HCT116 (cell line): Measurements from ENCODE around the gene TDRD7.

Experiments
- CBX3 ChIP-seq: IDR thresholded peaks from 2 replicates; pipeline ENCODE4 v1.6.1; 2012; ENCODE audit warnings: low read depth
- CEBPB ChIP-seq: IDR thresholded peaks from 2 replicates; pipeline ENCODE4 v1.6.1; 2012; ENCODE audit warnings: low read depth
- EGR1 ChIP-seq: IDR thresholded peaks from 2 replicates; pipeline ENCODE4 v1.6.1; 2012; ENCODE audit warnings: low read depth
- TCF7L2 ChIP-seq: IDR thresholded peaks from 2 replicates; pipeline ENCODE4 v1.7.0; 2011; ENCODE audit warnings: borderline replicate concordance, inconsistent platforms; ENCODE audit not compliant: insufficient read depth, insufficient read length; ENCODE audit errors: extremely low read depth
- YY1 ChIP-seq: IDR thresholded peaks from 2 replicates; pipeline ENCODE4 v1.6.1; 2011; ENCODE audit warnings: low read length, low read depth, moderate library complexity, mild to moderate bottlenecking; ENCODE audit not compliant: insufficient replicate concordance; ENCODE audit errors: extremely low read depth
- TF ChIP-seq, protein P1 (sequence below), 3 experiments: fragments of 200-600 bp in 1 of 3; sonication (generic) in 1 of 3; IDR thresholded peaks in 2 of 3; conservative IDR thresholded peaks in 1 of 3; 2 replicates each; pipeline ENCODE4 v1.5.1; 2012 to 2017; ENCODE audit warnings: low read depth in 2 of 3, low read length in 2 of 3, antibody characterized with exemption in 1 of 3, borderline replicate concordance in 1 of 3, control low read depth in 1 of 3, mild to moderate bottlenecking in 1 of 3, mixed read lengths in 1 of 3, mixed run types in 1 of 3, moderate library complexity in 1 of 3; ENCODE audit not compliant: insufficient read depth in 1 of 3
- TF ChIP-seq, protein P2 (sequence below): IDR thresholded peaks from 2 replicates; pipeline ENCODE4 v1.6.1; 2011; ENCODE audit warnings: mild to moderate bottlenecking, low read length, moderate library complexity; ENCODE audit not compliant: insufficient replicate concordance; ENCODE audit errors: extremely low read depth

DNA sequence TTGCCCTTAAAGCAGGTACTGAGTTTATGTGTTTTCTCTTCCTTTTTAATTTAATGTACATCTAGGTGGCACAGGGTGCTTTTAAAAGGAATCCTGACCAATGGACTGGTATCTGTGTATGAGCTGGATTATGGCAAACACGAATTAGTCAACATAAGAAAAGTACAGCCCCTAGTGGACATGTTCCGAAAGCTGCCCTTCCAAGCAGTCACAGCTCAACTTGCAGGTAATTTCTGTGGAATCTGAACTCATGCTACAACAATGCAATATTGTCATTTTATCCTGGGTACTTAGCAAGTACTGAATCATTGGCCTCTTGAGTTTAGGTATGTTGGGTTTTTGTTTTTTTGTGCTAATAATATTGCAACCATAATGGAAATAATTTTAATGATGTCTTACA, 75.2 kb downstream of the TDRD7 start:
- TF ChIP-seq, protein P1, sequence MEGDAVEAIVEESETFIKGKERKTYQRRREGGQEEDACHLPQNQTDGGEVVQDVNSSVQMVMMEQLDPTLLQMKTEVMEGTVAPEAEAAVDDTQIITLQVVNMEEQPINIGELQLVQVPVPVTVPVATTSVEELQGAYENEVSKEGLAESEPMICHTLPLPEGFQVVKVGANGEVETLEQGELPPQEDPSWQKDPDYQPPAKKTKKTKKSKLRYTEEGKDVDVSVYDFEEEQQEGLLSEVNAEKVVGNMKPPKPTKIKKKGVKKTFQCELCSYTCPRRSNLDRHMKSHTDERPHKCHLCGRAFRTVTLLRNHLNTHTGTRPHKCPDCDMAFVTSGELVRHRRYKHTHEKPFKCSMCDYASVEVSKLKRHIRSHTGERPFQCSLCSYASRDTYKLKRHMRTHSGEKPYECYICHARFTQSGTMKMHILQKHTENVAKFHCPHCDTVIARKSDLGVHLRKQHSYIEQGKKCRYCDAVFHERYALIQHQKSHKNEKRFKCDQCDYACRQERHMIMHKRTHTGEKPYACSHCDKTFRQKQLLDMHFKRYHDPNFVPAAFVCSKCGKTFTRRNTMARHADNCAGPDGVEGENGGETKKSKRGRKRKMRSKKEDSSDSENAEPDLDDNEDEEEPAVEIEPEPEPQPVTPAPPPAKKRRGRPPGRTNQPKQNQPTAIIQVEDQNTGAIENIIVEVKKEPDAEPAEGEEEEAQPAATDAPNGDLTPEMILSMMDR (IDR thresholded peaks at IDR 0.05 in 2 of 3, conservative IDR thresholded peaks at IDR 0.05 in 1 of 3; ENCODE audit: borderline replicate concordance in 1 of 3, insufficient read depth in 1 of 3, low read depth in 2 of 3, low read length in 2 of 3) = peak in 2 of 3 experiments; percentile 60 to 62; a peak in 4 of 6 replicates
- TF ChIP-seq CBX3 = no peak
- TF ChIP-seq TCF7L2 = no peak
- TF ChIP-seq, protein P2, sequence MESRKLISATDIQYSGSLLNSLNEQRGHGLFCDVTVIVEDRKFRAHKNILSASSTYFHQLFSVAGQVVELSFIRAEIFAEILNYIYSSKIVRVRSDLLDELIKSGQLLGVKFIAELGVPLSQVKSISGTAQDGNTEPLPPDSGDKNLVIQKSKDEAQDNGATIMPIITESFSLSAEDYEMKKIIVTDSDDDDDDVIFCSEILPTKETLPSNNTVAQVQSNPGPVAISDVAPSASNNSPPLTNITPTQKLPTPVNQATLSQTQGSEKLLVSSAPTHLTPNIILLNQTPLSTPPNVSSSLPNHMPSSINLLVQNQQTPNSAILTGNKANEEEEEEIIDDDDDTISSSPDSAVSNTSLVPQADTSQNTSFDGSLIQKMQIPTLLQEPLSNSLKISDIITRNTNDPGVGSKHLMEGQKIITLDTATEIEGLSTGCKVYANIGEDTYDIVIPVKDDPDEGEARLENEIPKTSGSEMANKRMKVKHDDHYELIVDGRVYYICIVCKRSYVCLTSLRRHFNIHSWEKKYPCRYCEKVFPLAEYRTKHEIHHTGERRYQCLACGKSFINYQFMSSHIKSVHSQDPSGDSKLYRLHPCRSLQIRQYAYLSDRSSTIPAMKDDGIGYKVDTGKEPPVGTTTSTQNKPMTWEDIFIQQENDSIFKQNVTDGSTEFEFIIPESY = no peak
- TF ChIP-seq CEBPB = no peak
- TF ChIP-seq EGR1 = no peak
- no peak for TF ChIP-seq YY1
